ENCODE measurements around the gene CDC42.

The CDC42 gene

DNA sequence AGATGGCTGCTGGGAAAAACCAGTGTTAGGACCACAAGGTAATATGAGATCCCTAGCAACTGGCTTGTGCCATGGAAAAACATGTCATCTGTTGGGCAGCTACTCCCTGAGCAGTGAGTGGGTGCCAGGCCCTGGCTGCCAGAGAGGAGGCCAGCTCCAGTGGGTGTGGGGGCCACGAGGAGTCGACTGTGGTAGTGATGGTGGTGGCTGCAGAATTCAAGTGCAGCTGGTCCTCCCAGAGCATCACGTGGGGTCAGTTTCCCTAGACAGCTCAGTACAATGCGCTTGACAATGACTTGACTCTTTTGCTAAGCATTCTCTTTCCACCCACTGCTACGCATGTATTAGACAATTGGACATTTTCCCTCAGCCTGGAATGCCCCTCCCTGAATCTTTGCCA is 14.5 kb upstream of the CDC42 start:
- peak; percentile 76 for DNase-seq

DNA sequence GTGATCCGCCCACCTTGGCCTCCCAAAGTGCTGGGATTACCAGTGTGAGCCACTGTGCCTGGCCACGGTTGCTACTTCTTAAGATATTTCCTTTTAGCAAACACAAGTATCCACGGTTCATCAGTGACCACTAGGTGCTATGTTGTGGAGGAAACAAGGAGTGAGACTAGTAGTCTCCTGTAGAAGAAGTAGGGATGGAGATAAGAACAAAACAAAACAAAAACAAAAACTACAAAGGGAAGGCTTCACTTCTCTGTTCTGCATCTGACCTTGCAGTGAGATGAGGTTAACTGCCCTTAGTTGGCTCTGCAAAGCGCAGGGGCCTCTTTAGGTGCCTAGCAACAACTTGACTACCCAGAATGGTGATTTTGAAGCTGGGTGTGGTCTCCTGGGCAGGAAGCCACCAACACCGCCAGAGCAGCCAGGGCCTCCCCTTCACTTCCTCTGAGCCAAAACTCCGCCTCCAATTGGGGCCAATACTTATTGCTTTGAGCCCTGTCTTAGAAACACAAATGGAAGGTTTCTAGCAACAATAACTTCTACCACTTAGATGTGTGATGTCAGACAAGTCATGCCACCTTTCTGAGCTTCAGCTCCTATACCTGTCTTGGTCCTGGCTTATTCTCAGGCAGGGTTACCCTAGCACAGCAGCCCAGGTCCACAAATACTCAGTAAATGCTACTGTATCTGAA is 12.8 kb upstream of the CDC42 start:
- DNase-seq = peak; percentile 90

DNA sequence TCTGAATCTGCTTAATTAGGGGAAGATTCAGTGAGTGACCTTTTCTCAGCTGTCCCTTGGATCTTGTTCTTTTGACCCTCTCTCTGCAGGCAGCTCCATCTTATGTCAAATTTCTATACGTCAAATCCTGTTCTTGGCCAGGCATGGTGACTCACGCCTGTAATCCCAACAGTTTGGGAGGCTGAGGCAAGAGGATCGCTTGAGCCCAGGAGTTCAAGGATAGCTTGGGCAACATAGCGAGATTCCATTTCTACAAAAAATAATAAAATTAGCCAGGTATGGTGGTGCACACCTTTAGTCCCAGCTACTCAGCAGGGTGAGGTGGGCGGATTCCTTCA is 12.3 kb upstream of the CDC42 start:
- no peak for DNase-seq

DNA sequence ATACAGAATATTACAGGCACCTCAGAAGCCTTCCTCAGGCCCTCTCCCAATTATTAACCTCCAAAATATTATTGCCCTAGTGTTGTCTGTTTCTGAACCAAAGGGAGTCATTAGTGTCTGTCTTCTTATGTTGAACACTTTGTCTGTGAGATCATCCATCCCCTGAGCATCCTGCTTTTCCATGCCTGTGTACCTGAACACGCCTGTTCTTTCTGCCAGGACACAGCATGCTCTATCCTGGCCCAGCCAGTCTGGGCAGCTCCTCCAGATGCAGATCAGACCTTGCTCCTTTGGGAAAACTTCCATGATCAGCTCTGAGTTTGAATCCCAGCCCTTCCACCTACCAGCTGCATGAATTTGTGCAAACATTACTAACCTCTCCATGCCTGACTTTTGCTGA is 11.0 kb upstream of the CDC42 start:
- no peak for DNase-seq

DNA sequence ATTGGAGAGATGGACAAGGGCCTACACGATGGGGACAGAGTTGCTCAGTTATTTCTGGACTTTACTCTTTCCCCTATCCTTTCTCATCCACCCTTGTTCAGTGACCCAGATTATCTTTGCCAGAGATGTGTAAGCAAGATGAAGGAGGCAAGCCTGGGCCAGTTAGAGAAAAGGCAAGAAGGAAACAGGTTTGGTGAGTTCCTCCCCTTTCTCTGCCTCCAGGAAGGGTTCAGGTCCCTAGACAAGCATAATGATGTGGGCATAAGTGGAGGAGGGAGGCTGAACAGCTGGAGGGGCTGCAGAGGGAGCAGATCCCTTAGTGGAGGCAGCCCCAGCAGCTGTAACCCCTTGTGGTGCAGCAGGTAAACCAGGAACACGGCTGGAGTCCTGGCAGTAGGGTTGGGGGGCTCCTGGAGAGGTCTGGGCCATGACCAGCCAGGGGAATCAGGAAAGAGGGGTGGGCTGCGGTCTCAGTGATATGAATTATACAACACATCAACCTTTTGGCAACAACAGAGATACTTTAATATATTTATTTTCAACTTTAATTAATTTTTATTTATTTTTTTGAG is 9.2 kb upstream of the CDC42 start:
- no peak for DNase-seq

GRCh38 chr1:22044690-22045420 is 7.7 kb upstream of the CDC42 start:
- DNase-seq = no peak

DNA sequence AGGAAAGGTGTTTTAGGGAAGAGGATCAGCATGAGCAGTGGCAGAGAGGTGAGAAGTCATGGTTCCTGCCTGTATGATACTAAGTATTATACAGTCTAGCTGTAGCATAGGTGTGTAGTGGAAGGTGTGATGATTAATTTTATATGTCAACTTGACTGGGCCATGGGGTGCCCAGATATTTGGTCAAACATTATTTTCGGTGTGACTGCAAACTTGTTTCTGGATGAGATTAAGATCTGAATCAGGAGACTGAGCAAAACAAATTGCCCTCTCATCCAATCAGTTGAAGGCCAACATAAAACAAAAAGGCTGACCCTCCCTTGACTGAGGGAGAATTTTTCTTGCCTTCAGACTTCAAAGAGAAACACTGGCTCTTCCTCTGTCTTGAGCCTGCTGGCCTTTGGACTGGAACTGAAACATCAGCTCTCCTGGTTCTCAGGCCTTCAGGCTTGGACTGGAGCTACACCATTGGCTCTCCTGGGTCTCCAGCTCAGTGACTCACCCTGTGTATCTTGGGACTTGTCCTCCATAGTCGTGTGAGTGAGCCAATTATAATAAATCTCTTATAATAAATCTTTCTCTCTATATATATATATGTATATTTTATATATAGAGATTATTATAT is 6.8 kb upstream of the CDC42 start:
- no peak for DNase-seq

DNA sequence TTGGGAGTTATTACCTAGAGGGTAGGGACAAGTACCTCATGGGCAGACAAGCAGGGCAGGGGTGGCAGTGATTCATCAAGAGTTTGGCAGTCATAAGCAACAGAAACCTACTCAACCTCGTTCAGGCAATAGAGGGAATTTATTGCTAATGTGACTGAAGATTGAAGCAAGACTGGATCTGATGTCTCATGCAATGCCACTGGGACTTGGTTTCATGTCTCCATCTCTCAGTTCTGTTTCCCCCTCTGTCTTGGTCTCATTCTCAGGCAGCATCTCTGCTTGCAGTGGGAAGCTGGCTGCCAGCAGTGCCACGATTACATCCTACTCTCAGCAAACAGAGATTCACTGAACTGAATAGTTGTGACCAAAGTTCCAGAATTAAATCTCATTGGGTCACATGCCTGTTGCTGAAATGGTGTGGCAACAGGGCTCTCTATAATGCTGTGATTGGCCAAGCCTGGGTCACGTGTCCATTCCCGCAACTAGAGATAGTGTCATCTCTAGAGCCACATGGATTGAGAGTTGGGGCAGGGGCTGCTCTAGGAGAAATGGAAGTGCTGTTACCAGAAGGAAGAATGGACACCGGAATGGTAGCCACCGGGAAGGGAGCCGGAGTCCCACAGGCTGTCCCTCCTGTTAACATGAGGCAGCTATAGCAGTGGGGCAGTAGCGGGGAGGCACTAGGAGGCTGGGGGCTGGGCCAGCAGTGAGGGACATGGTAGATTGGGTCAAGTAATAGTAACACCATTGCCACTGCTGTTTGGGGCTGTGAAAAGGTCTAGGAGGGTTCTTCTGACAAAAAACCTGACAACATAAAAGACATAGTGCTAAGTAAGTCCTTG is 3.9 kb upstream of the CDC42 start:
- DNase-seq = no peak

DNA sequence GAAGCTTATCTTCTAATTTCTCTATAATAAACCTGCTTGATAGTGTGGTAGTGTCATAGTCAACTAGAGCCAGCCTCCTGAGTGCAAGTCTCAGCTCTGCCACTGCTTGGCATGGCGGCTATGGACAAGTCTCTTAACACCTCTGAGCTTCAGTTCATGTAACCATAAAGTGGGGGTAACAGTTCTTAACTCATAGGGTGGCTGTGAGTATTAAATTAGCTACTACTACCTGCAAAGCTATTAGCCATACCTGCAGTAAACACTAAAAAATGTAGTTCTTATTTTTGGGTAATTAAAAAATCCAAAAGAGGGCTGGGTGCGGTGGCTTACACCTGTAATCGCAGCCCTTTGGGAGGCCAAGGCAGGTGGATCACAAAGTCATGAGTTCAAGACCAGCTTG is 2.2 kb upstream of the CDC42 start:
- DNase-seq = no peak

- no peak for DNase-seq
Observed at GRCh38 chr1:22051607-22052114, 848 bp upstream of the CDC42 start.

- peak; percentile 84 for DNase-seq
Observed at GRCh38 chr1:22053017-22053860, 730 bp downstream of the CDC42 start.

DNA sequence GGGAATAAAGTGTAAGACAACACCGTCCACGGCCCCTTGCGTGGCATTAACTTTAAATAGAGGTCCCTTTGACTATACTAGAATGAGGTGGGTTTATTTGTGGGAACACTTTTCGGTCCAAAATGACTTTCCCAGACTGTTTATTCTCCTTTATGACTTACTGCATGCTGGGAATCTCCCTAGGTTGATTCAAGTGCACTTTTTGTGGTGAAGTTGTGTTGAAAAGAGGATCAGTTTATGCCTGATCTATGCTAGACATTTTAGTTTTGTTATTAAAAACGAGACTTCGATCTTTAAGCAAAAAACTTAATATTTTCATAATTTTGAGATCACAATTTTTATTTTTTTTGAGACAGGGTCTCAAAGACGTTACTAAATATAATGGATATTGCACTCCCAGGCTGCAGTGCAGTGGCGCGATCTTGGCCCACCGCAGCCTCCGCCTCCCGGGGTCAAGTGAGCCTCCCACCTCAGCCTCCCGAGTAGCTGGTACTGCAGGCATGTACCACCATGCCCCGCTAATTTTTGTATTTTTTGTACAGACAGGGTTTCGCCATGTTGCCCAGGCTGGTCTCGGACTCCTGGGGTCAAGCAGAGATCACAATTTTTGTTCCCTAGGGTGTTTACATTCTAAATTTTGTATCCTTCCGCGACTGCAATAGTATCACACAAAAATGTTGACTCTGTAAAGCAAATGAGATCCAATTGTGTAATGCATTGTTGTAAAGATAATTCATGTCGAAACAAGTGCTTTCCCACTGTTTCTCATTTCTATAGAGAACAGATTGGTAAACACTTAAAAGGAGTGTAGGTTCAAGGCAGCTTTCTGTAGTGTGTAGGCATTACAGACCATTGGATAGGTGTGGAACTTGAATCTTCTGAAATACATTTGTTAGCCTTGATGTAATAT is 1.6 kb downstream of the CDC42 start:
- DNase-seq = no peak

GRCh38 chr1:22055463-22055862 is 3.0 kb downstream of the CDC42 start:
- DNase-seq = no peak

DNA sequence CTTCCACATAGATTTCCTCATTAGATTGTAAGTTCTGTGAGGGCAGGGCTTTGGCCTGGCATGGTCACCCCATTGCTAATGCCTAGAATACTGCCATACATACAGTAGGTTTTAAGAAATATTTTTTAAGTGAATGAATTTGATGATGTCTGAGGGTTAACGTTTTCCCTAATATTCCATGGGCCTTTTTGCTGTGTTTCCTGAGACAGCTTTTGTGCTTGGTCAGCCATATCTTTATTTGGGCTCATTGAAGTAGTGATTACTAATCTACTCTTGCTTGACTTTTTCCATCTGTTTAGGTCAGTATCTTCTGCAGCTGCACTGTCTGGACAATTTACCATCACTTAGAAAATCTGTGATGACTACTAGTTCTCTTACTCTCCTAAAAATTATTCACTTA is 3.5 kb downstream of the CDC42 start:
- no peak for DNase-seq

- DNase-seq = no peak
Observed at GRCh38 chr1:22056936-22057335, 4.4 kb downstream of the CDC42 start.

GRCh38 chr1:22057861-22058260 is 5.4 kb downstream of the CDC42 start:
- DNase-seq = no peak

DNA sequence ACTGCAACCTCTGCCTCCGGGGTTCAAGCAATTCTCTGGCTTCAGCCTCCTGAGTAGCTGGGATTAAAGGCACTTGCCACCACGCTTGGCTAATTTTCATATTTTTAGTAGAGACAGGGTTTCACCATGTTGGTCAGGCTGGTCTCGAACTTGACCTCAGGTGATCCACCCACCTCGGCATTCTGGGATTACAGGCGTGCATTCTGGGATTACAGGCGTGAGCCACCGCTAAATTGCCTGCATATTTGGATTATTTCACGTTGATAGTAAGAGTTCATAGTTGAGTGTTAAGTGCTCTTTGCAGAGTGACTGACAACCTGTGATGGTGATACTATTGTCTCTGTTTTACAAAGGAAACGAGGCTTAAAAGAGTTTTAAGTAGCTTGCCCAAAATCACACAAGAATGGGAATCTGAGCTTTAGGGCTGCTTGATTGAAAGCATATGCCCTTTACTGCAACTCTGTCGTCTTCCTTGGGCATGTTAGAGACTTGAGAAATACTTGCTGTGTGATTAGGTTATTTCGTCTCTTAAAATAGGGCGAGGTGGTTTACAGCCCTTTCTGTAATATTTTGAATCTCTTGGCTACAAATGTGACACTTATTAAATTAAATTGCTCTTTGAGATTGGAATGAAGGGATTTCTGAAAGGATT is 12.4 kb downstream of the CDC42 start:
- no peak for DNase-seq

GRCh38 chr1:22071511-22071910 is 19.0 kb downstream of the CDC42 start:
- no peak for DNase-seq

DNA sequence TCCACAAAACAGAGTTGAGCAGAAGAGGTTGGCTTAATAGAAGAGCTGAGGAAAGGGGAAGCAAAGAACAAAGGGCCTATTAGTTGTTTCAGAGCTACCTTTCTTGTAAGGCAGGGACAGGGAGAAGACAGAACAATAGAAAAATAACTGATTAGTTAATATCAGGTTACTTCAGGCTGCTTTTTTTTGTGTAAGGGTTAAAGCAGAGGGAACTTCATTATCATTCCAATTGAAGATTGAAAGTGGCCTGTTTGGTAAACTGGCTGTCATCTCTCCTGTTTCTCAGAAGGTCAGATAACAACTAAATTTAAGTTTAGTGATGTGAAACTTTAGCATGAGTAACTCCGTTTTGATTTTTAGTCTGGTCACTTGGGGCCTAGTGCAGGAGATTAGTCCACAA is 22.3 kb downstream of the CDC42 start:
- no peak for DNase-seq

GRCh38 chr1:22075718-22076117 is 23.2 kb downstream of the CDC42 start:
- DNase-seq = no peak

All from right hindlimb (tissue), 1 donor.